Femur (tissue), 1 donor: ENCODE data around the gene NOL9.

Source experiments
- DNase-seq: peaks from one replicate; pipeline ENCODE4 v3.0.0-alpha.2; 2017

NOL9 gene

GRCh38 chr1:6588893-6589520, 34.7 kb upstream of the NOL9 start:
- no peak for DNase-seq

- DNase-seq, result no peak
Measured at GRCh38 chr1:6588128-6588892, 34.0 kb upstream of the NOL9 start.

GRCh38 chr1:6587261-6588005, 33.1 kb upstream of the NOL9 start:
- peak; percentile 69 for DNase-seq

GRCh38 chr1:6586404-6586816, 32.1 kb upstream of the NOL9 start:
- DNase-seq, result no peak

DNA sequence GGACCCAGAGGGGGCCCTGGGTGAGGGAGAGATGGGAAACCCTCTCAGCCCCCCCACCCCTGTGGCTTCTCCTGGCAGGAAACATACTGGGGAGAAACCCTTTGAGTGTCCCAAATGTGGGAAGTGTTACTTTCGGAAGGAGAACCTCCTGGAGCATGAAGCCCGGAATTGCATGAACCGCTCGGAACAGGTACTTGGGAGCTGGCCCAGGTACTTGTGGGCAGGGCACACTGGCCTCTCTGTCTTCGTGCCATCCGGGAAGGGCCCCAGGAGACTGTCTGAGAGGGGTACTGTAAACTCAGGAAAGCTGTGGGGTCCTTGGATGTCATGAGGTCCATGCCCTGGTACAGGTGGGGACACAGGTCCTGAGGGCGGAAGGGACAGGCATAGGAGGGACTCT, 31.5 kb upstream of the NOL9 start:
- DNase-seq, result no peak

- DNase-seq, result no peak
Measured at GRCh38 chr1:6585081-6585722, 30.9 kb upstream of the NOL9 start.

DNA sequence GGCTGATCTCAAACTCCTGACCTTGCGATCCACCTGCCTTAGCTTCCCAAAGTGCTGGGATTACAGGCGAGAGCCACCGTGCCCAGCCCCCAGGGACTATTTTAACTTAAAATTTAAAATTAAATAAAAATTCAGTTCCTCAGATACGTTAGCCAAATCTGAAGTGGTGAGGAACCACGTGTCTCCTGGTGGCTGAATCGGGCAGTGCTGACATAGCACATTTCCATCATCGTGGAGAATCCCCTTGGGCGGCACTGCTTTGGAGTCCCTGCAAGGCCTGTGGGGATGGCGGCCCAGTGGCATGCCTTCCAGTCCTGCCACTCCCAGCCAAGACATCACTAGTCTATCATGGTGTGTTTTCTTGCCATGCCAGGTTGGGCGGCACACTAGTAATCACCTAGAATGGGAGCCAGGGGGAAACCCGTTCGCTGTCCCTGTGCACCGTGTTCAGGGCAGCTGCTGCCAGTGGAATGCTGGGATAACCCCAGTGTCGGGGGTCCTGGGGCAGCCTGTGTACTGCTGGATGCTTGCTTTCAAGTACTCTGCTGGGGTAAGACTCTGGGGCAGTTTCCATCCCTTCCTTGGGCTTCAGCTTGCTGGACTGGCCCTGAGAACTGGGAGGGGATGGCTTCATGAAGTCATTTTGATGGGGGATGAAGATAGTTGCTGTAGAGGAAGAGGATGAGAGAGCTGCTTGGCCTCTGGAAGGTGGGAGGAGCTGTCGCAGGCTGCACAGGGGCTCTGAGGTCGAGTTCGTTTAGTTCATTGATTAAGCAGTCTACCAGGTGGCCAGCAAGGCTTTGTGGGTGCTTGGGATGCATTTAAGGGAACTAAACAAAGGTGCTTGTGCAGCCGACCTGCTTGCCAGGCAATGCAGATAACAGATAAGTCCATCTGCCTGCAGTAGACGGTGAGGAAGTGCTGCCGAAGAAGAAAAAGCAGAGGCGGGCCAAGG, 30.1 kb upstream of the NOL9 start:
- DNase-seq, result no peak

- DNase-seq, result no peak
Measured at GRCh38 chr1:6582370-6582769, 28.1 kb upstream of the NOL9 start.

DNA sequence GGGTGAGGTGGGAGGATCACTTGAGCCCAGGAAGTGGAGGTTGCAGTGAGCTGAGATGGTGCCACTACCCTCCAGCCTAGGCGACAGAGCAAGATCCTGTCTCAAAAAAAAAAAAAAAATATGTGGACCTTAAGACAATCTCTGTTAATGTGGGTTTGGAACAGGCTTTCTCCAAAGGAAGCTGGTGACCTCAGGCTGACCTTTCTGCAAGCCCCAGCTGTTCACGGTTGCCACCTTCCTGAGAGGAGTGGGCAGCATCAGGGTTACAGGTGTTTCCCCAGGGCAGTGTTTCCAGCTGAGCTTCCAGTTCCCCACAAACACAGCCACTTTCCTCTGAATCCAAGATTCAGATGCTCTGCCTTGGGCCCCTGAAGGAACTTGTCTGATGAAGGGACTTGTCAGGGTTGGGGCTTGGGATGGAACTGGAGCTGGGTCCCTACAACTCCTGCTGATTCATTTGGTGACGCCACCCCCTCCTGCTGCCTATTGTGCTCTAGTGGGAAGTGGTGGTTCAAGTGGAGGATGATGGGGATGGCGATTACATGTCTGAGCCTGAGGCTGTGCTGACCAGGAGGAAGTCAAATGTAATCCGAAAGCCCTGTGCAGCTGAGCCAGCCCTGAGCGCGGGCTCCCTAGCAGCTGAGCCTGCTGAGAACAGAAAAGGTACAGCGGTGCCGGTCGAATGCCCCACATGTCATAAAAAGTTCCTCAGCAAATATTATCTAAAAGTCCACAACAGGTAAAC, 27.4 kb upstream of the NOL9 start:
- DNase-seq, result no peak

GRCh38 chr1:6580593-6581409, 26.5 kb upstream of the NOL9 start:
- no peak for DNase-seq

- peak; percentile 38 for DNase-seq
Measured at GRCh38 chr1:6580119-6580592, 25.8 kb upstream of the NOL9 start.

DNA sequence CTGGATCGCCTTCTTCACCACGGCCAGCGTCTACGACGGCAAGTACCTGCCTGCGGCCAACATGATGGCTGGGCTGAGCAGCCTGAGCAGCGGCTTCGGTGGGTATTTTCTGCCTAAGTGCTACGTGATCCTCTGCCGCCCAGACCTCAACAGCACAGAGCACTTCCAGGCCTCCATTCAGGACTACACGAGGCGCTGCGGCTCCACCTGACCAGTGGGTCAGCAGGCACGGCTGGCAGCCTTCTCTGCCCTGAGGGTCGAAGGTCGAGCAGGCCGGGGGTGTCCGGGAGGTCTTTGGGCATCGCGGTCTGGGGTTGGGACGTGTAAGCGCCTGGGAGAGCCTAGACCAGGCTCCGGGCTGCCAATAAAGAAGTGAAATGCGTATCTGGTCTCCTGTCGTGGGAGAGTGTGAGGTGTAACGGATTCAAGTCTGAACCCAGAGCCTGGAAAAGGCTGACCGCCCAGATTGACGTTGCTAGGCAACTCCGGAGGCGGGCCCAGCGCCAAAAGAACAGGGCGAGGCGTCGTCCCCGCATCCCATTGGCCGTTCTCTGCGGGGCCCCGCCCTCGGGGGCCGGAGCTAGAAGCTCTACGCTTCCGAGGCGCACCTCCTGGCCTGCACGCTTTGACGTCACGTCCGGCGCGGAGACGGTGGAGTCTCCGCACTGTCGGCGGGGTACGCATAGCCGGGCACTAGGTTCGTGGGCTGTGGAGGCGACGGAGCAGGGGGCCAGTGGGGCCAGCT, 25.2 kb upstream of the NOL9 start, which contains the start of gene ZBTB48:
TSS of gene ZBTB48 (plus strand) at position 621 of the 745 bp plus-strand sequence. CDS start 616 bp downstream, outside the sequence.
- DNase-seq, result peak; percentile 100

- no peak for DNase-seq
Measured at GRCh38 chr1:6578624-6579373, 24.5 kb upstream of the NOL9 start.

DNA sequence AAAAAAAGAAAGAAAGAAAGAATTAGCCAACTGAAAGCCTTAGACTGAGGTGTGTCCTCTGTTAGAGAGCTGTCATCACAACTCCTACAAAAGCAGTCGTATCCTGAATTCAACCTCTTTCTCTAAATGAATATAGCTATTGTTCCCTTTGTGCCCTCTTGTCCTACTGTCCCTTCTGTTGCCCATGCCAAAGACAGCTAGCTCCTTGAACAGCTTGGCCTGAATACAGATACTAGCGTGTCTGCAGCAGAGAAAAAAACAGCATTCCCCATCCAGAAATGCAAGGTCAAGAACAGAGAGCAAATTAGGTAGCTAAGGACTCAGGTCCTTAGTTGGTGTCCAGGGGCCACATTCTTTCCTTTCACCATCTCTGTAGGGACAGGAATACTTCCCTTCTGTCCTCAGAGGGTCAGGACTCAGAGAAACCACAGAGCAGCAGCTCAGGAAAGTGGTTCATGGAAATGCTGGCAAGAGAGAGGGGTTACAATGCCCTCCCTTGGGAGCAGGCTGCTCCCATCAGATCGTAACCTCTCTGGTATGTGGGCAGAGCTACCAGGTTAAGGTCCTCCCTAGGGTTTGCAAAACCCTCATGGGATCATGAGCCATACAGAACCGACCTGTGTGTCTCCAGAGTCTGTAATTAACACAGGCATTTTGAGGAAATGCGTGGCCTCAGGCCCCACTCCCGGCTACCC, 23.7 kb upstream of the NOL9 start:
- DNase-seq, result no peak

- no peak for DNase-seq
Measured at GRCh38 chr1:6574818-6575217, 20.5 kb upstream of the NOL9 start.

DNA sequence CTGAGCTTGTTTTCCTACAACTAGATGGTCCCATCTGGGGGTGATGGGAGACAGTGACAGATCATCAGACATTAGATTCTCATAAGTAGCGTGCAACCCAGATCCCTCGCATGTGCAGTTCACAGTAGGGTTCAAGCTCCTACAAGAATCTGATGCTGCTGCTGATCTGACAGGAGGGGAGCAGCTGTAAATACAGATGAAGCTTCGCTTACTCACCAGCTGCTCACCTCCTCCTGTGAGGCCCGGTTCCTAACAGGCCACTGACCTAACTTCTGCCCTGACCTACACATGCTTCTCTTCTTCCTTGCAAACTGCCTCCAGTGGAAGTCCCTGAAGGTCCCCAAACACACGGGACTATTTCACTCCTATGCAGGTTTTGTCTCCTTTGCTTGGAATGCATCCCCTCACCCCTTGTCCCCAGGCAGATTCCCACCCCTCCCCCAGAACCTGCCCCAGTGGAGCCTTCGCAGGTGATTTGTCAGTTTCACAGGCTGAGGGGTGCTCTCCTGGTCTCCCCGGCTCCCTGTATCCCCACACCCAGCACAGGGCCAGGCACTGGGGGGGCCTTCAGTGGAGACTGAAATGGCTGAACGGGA, 19.8 kb upstream of the NOL9 start:
- DNase-seq, result no peak

GRCh38 chr1:6572653-6573383, 18.5 kb upstream of the NOL9 start:
- no peak for DNase-seq
